WTC11 (cell line): Measurements from ENCODE around the gene IPPK. TPM values are rescaled to one million over a fixed set of nuclear protein-coding genes. Genes with fewer than 3 reads are reported as not detected.

ENCODE experiments used
- ATAC-seq: fragments of 200-7000 bp; cut with Tn5 transposase; 2 replicates; pipeline ENCODE4 v1.10.0; 2021; ENCODE audit warnings: mild to moderate bottlenecking, moderate library complexity
- CTCF ChIA-PET: fragments of 300-600 bp; sonication (Branson Sonifier 250); formaldehyde crosslinking; loops from one replicate; lab custom pipeline; 2021; ENCODE audit warnings: antibody characterized with exemption; lab: Charles Lee
- POLR2A ChIA-PET: fragments of 350-600 bp; sonication (Branson Sonifier 250); formaldehyde crosslinking; loops from one replicate; lab custom pipeline; 2021; ENCODE audit warnings: antibody characterized with exemption; lab: Charles Lee
- DNase-seq: peaks from one replicate; pipeline ENCODE4 v3.0.0; 2021; ENCODE audit warnings: low spot score
- H3K27ac Mint-ChIP-seq: 2 replicates; pipeline ENCODE4 v1.8.0; 2021; ENCODE audit warnings: mixed read lengths
- H3K27me3 Mint-ChIP-seq: 2 replicates; pipeline ENCODE4 v1.8.0; 2021; ENCODE audit warnings: low read depth, mild to moderate bottlenecking, moderate library complexity, mixed read lengths
- H3K36me3 Mint-ChIP-seq: 2 replicates; pipeline ENCODE4 v1.8.0; 2021; ENCODE audit warnings: mixed read lengths
- H3K4me1 Mint-ChIP-seq: 2 replicates; pipeline ENCODE4 v1.8.0; 2022; ENCODE audit warnings: mixed read lengths
- H3K4me3 Mint-ChIP-seq: 2 replicates; pipeline ENCODE4 v1.8.0; 2021; ENCODE audit warnings: mild to moderate bottlenecking, moderate library complexity, mixed read lengths
- H3K9me3 Mint-ChIP-seq: 2 replicates; pipeline ENCODE4 v1.8.0; 2021; ENCODE audit warnings: mixed read lengths
- GABPB1 ChIP-seq: sonication (generic); formaldehyde crosslinking; IDR thresholded peaks from 2 replicates; pipeline ENCODE4 v1.8.1; 2023; ENCODE audit warnings: mild to moderate bottlenecking, missing genetic modification reagents
- GRHL2 ChIP-seq: fragments of 250-450 bp; sonication (Bioruptor Pico); IDR thresholded peaks from 2 replicates; pipeline ENCODE4 v1.8.0; 2022; ENCODE audit warnings: mild to moderate bottlenecking, moderate library complexity; ENCODE audit not compliant: insufficient replicate concordance, severe bottlenecking
- HMGA2 ChIP-seq: fragments of 250-450 bp; sonication (Bioruptor Pico); IDR thresholded peaks from 2 replicates; pipeline ENCODE4 v1.4.0; 2021; ENCODE audit warnings: mild to moderate bottlenecking, moderate library complexity
- IRF2 ChIP-seq: sonication (generic); formaldehyde crosslinking; IDR thresholded peaks from 2 replicates; pipeline ENCODE4 v1.8.0; 2022; ENCODE audit warnings: low read depth, missing genetic modification reagents, borderline replicate concordance
- KAT7 ChIP-seq: sonication (generic); formaldehyde crosslinking; IDR thresholded peaks from 2 replicates; pipeline ENCODE4 v1.8.1; 2023; ENCODE audit warnings: missing genetic modification reagents, mild to moderate bottlenecking, borderline replicate concordance
- NFATC4 ChIP-seq: fragments of 250-450 bp; sonication (Bioruptor Pico); IDR thresholded peaks from 2 replicates; pipeline ENCODE4 v1.9.0; 2021; ENCODE audit warnings: mild to moderate bottlenecking
- NFE2L1 ChIP-seq: sonication (generic); formaldehyde crosslinking; IDR thresholded peaks from 2 replicates; pipeline ENCODE4 v1.8.1; 2023; ENCODE audit warnings: missing genetic modification reagents
- NR2C2 ChIP-seq: sonication (generic); formaldehyde crosslinking; IDR thresholded peaks from 2 replicates; pipeline ENCODE4 v1.8.0; 2022; ENCODE audit warnings: mild to moderate bottlenecking, missing genetic modification reagents
- PRRX2 ChIP-seq: fragments of 250-450 bp; sonication (Bioruptor Pico); IDR thresholded peaks from 2 replicates; pipeline ENCODE4 v1.8.0; 2021; ENCODE audit warnings: mild to moderate bottlenecking
- TCF7 ChIP-seq: sonication (generic); formaldehyde crosslinking; IDR thresholded peaks from 2 replicates; pipeline ENCODE4 v1.8.0; 2022; ENCODE audit warnings: mild to moderate bottlenecking, low read depth, missing genetic modification reagents, moderate library complexity
- ZNF232 ChIP-seq: sonication (generic); formaldehyde crosslinking; IDR thresholded peaks from 2 replicates; pipeline ENCODE4 v1.8.0; 2022; ENCODE audit warnings: mild to moderate bottlenecking, missing genetic modification reagents
- ZNF263 ChIP-seq: sonication (generic); formaldehyde crosslinking; IDR thresholded peaks from 2 replicates; pipeline ENCODE4 v1.8.1; 2022; ENCODE audit warnings: low read depth, mild to moderate bottlenecking, moderate library complexity, missing genetic modification reagents
- ZNF416 ChIP-seq: fragments of 250-450 bp; sonication (Bioruptor Pico); IDR thresholded peaks from 2 replicates; pipeline ENCODE4 v1.9.0; 2021; ENCODE audit warnings: mild to moderate bottlenecking, inconsistent platforms
- total RNA-seq: library from RNA; stranded (reverse); gene quantifications from 3 replicates; pipeline ENCODE4 v1.2.3, GENCODE V29; 2021
- TF ChIP-seq, protein P1 (sequence below): fragments of 250-450 bp; sonication (Bioruptor Pico); IDR thresholded peaks from 2 replicates; pipeline ENCODE4 v1.9.0; 2021; ENCODE audit warnings: moderate library complexity, mild to moderate bottlenecking, inconsistent platforms, borderline replicate concordance
- TF ChIP-seq, protein P2 (sequence below): sonication (generic); formaldehyde crosslinking; conservative IDR thresholded peaks from 2 replicates; pipeline ENCODE4 v1.8.1; 2022; ENCODE audit warnings: mild to moderate bottlenecking, missing genetic modification reagents
- TF ChIP-seq, protein P3 (sequence below): sonication (generic); formaldehyde crosslinking; IDR thresholded peaks from 2 replicates; pipeline ENCODE4 v1.8.1; 2022; ENCODE audit warnings: missing genetic modification reagents, borderline replicate concordance
- TF ChIP-seq, protein P4 (sequence below): sonication (generic); formaldehyde crosslinking; IDR thresholded peaks from 2 replicates; pipeline ENCODE4 v1.8.0; 2022; ENCODE audit warnings: mild to moderate bottlenecking, missing genetic modification reagents
- TF ChIP-seq, protein P5 (sequence below): sonication (generic); formaldehyde crosslinking; IDR thresholded peaks from 2 replicates; pipeline ENCODE4 v1.8.1; 2022; ENCODE audit warnings: mild to moderate bottlenecking, missing genetic modification reagents, moderate library complexity, borderline replicate concordance
- TF ChIP-seq, protein P6 (sequence below): sonication (generic); formaldehyde crosslinking; IDR thresholded peaks from 2 replicates; pipeline ENCODE4 v1.8.0; 2023; ENCODE audit warnings: missing genetic modification reagents, mild to moderate bottlenecking, borderline replicate concordance
- TF ChIP-seq, protein P7 (sequence below): sonication (generic); formaldehyde crosslinking; IDR thresholded peaks from 2 replicates; pipeline ENCODE4 v1.8.1; 2023; ENCODE audit warnings: mild to moderate bottlenecking, missing genetic modification reagents, moderate library complexity
- TF ChIP-seq, protein P8 (sequence below): fragments of 250-450 bp; sonication (Bioruptor Pico); IDR thresholded peaks from 2 replicates; pipeline ENCODE4 v1.9.0; 2021; ENCODE audit warnings: mild to moderate bottlenecking, borderline replicate concordance

Gene IPPK
- total RNA-seq, 1 experiment from 2014 or later: 8.6 TPM

DNA sequence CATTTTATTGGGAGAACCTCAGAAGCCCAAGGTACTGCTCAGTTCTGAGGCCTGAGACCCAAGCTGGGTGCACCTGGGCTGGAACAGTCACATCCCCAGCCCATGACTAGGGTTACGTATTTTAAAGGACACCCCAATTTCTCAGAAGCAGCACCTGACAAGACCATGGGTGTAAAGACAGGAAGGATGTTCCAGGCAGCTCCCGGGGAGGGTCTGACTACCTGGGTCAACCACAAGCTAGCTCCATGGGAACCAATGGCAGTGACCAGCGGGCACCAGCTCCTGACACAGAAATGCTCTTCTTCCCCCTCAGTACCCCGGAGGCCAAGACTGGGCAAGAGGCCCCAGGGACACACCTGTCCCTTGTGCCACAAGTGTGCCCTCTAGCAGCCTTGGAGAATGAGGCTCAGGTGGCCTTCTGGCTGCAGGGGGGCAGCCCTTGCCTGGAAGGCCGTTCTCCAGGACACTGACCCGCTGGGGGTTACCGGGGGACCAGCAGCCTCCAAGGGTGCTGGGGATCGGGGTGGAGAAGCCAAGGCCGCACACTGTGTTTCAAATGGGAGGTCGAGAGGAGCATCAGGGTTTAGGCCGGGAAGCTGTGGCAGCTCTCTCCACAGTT lies 52.6 kb downstream of the IPPK start (continued):
- TF ChIP-seq GRHL2 (no peak), ZNF232 (CRISPR knock-in tag) (no peak)
- TF ChIP-seq, protein P1, sequence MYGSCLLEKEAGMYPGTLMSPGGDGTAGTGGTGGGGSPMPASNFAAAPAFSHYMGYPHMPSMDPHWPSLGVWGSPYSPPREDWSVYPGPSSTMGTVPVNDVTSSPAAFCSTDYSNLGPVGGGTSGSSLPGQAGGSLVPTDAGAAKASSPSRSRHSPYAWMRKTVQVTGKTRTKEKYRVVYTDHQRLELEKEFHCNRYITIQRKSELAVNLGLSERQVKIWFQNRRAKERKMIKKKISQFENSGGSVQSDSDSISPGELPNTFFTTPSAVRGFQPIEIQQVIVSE (CRISPR knock-in tag): no peak
- TF ChIP-seq, protein P2, sequence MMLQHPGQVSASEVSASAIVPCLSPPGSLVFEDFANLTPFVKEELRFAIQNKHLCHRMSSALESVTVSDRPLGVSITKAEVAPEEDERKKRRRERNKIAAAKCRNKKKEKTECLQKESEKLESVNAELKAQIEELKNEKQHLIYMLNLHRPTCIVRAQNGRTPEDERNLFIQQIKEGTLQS (CRISPR knock-in tag): no peak
- TF ChIP-seq, protein P3, sequence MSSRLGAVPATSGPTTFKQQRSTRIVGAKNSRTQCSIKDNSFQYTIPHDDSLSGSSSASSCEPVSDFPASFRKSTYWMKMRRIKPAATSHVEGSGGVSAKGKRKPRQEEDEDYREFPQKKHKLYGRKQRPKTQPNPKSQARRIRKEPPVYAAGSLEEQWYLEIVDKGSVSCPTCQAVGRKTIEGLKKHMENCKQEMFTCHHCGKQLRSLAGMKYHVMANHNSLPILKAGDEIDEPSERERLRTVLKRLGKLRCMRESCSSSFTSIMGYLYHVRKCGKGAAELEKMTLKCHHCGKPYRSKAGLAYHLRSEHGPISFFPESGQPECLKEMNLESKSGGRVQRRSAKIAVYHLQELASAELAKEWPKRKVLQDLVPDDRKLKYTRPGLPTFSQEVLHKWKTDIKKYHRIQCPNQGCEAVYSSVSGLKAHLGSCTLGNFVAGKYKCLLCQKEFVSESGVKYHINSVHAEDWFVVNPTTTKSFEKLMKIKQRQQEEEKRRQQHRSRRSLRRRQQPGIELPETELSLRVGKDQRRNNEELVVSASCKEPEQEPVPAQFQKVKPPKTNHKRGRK (CRISPR knock-in tag): no peak

DNA sequence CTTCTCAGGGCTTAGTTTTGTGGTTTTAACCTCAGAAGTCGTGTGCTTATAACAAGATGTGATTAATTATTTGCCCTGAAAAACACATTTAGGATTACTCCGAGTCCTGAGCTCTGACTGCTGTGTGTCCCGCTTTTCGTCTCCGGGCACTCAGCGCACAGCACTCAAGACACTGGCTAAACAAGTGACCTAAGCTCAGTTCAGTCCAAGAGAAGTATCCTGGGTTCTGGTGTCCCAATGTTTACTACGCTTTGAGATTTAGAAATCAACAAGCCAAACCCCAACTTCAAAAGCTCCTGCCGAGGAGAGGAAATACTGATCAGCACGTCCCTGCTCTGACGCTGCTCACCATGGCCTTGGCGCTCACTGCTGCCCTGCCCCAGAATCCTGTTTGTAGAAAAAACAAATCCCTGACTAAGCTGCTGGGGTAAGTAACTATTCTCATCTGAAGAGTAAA lies 53.2 kb downstream of the IPPK start:
- DNase-seq (no peak), ATAC-seq (no peak)
- Mint-ChIP-seq H3K36me3 (peaks cover 44% of the 10 kb centered on the region), H3K4me3 (no peak overlapping the region), H3K4me1 (no peaks in the 10 kb centered on the region), H3K27ac (no peak overlapping the region)
- ChIA-PET POLR2A (no interaction called here), CTCF (interaction anchor here (0.8 to 1.6 kb wide), 3 partner anchors 18 to 288 kb away, joined by 3 to 4 read pairs (median 4); no protein-coding TSS in a partner anchor)
- TF ChIP-seq, protein P4, sequence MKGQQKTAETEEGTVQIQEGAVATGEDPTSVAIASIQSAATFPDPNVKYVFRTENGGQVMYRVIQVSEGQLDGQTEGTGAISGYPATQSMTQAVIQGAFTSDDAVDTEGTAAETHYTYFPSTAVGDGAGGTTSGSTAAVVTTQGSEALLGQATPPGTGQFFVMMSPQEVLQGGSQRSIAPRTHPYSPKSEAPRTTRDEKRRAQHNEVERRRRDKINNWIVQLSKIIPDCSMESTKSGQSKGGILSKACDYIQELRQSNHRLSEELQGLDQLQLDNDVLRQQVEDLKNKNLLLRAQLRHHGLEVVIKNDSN (CRISPR knock-in tag): no peak
- TF ChIP-seq PRRX2: no peak
- TF ChIP-seq, protein P5, sequence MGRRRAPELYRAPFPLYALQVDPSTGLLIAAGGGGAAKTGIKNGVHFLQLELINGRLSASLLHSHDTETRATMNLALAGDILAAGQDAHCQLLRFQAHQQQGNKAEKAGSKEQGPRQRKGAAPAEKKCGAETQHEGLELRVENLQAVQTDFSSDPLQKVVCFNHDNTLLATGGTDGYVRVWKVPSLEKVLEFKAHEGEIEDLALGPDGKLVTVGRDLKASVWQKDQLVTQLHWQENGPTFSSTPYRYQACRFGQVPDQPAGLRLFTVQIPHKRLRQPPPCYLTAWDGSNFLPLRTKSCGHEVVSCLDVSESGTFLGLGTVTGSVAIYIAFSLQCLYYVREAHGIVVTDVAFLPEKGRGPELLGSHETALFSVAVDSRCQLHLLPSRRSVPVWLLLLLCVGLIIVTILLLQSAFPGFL (CRISPR knock-in tag): no peak
- TF ChIP-seq ZNF416: no peak
- TF ChIP-seq HMGA2: no peak
- no peak for TF ChIP-seq NR2C2
- no peak for TF ChIP-seq KAT7 (CRISPR knock-in tag)
- no peak for TF ChIP-seq TCF7 (CRISPR knock-in tag)
- TF ChIP-seq, protein P6, sequence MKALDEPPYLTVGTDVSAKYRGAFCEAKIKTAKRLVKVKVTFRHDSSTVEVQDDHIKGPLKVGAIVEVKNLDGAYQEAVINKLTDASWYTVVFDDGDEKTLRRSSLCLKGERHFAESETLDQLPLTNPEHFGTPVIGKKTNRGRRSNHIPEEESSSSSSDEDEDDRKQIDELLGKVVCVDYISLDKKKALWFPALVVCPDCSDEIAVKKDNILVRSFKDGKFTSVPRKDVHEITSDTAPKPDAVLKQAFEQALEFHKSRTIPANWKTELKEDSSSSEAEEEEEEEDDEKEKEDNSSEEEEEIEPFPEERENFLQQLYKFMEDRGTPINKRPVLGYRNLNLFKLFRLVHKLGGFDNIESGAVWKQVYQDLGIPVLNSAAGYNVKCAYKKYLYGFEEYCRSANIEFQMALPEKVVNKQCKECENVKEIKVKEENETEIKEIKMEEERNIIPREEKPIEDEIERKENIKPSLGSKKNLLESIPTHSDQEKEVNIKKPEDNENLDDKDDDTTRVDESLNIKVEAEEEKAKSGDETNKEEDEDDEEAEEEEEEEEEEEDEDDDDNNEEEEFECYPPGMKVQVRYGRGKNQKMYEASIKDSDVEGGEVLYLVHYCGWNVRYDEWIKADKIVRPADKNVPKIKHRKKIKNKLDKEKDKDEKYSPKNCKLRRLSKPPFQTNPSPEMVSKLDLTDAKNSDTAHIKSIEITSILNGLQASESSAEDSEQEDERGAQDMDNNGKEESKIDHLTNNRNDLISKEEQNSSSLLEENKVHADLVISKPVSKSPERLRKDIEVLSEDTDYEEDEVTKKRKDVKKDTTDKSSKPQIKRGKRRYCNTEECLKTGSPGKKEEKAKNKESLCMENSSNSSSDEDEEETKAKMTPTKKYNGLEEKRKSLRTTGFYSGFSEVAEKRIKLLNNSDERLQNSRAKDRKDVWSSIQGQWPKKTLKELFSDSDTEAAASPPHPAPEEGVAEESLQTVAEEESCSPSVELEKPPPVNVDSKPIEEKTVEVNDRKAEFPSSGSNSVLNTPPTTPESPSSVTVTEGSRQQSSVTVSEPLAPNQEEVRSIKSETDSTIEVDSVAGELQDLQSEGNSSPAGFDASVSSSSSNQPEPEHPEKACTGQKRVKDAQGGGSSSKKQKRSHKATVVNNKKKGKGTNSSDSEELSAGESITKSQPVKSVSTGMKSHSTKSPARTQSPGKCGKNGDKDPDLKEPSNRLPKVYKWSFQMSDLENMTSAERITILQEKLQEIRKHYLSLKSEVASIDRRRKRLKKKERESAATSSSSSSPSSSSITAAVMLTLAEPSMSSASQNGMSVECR (CRISPR knock-in tag): no peak
- TF ChIP-seq, protein P7, sequence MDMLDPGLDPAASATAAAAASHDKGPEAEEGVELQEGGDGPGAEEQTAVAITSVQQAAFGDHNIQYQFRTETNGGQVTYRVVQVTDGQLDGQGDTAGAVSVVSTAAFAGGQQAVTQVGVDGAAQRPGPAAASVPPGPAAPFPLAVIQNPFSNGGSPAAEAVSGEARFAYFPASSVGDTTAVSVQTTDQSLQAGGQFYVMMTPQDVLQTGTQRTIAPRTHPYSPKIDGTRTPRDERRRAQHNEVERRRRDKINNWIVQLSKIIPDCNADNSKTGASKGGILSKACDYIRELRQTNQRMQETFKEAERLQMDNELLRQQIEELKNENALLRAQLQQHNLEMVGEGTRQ (CRISPR knock-in tag): no peak
- TF ChIP-seq IRF2 (CRISPR knock-in tag): no peak
- TF ChIP-seq ZNF263 (CRISPR knock-in tag): no peak
- TF ChIP-seq, protein P8, sequence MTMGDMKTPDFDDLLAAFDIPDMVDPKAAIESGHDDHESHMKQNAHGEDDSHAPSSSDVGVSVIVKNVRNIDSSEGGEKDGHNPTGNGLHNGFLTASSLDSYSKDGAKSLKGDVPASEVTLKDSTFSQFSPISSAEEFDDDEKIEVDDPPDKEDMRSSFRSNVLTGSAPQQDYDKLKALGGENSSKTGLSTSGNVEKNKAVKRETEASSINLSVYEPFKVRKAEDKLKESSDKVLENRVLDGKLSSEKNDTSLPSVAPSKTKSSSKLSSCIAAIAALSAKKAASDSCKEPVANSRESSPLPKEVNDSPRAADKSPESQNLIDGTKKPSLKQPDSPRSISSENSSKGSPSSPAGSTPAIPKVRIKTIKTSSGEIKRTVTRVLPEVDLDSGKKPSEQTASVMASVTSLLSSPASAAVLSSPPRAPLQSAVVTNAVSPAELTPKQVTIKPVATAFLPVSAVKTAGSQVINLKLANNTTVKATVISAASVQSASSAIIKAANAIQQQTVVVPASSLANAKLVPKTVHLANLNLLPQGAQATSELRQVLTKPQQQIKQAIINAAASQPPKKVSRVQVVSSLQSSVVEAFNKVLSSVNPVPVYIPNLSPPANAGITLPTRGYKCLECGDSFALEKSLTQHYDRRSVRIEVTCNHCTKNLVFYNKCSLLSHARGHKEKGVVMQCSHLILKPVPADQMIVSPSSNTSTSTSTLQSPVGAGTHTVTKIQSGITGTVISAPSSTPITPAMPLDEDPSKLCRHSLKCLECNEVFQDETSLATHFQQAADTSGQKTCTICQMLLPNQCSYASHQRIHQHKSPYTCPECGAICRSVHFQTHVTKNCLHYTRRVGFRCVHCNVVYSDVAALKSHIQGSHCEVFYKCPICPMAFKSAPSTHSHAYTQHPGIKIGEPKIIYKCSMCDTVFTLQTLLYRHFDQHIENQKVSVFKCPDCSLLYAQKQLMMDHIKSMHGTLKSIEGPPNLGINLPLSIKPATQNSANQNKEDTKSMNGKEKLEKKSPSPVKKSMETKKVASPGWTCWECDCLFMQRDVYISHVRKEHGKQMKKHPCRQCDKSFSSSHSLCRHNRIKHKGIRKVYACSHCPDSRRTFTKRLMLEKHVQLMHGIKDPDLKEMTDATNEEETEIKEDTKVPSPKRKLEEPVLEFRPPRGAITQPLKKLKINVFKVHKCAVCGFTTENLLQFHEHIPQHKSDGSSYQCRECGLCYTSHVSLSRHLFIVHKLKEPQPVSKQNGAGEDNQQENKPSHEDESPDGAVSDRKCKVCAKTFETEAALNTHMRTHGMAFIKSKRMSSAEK (CRISPR knock-in tag): no peak
- no peak for TF ChIP-seq NFE2L1 (CRISPR knock-in tag)
- no peak for TF ChIP-seq NFATC4 (CRISPR knock-in tag)
- TF ChIP-seq GABPB1: no peak
- TF ChIP-seq, all 79 proteins: peak for 0
- Mint-ChIP-seq H3K9me3 (no peaks in the 10 kb centered on the region), H3K27me3 (no peaks in the 10 kb centered on the region)
